A673 (cell line): ENCODE data around the gene GRIN3B. TPM values are rescaled to one million over a fixed set of nuclear protein-coding genes. Genes with fewer than 3 reads are reported as not detected.
A peak's percentile ranks its signal among the peaks of the same experiment; 100 is the strongest.

Experiments used
- BruUV-seq: library from RNA; stranded (reverse); fragments of 400-500 nt; replicated peaks from 2 replicates; lab custom pipeline; 2021; lab: Mats Ljungman, UMichigan
- CTCF ChIA-PET: fragments of 300-600 bp; sonication (Branson Sonifier 250); formaldehyde crosslinking; loops from one replicate; lab custom pipeline; 2022; ENCODE audit warnings: antibody characterized with exemption; lab: Charles Lee
- POLR2A ChIA-PET: fragments of 300-600 bp; sonication (Branson Sonifier 250); formaldehyde crosslinking; loops from one replicate; lab custom pipeline; 2022; ENCODE audit warnings: antibody characterized with exemption; ENCODE audit not compliant: low non-redundant PET; lab: Charles Lee
- DNase-seq: peaks from one replicate; pipeline ENCODE4 v3.0.0-alpha.2; 2015; ENCODE audit warnings: low spot score
- H3K27ac ChIP-seq: fragments of 200-600 bp; sonication (generic); 2 replicates; pipeline ENCODE4 v1.5.1; 2016; ENCODE audit warnings: mixed run types, low read depth, mild to moderate bottlenecking, mixed read lengths, antibody characterized with exemption, low read length; ENCODE audit not compliant: poor library complexity, severe bottlenecking
- H3K27me3 ChIP-seq: fragments of 200-600 bp; sonication (generic); replicated peaks from 2 replicates; pipeline ENCODE4 v1.6.1; 2017; ENCODE audit warnings: mixed run types, low read depth, mild to moderate bottlenecking, mixed read lengths, antibody characterized with exemption, low read length; ENCODE audit not compliant: insufficient read depth, poor library complexity
- H3K36me3 ChIP-seq: fragments of 200-600 bp; sonication (generic); 2 replicates; pipeline ENCODE4 v1.6.1; 2016; ENCODE audit warnings: mixed run types, mild to moderate bottlenecking, mixed read lengths, antibody characterized with exemption, low read length; ENCODE audit not compliant: insufficient read depth, poor library complexity, severe bottlenecking
- H3K4me1 ChIP-seq: fragments of 200-600 bp; sonication (generic); 2 replicates; pipeline ENCODE4 v1.6.1; 2017; ENCODE audit warnings: mixed run types, mild to moderate bottlenecking, mixed read lengths, antibody characterized with exemption, low read length; ENCODE audit not compliant: insufficient read depth, poor library complexity, severe bottlenecking
- H3K4me3 ChIP-seq: fragments of 200-600 bp; sonication (generic); 2 replicates; pipeline ENCODE4 v1.5.1; 2016; ENCODE audit warnings: low read depth, mixed run types, mild to moderate bottlenecking, mixed read lengths, low read length; ENCODE audit not compliant: poor library complexity, severe bottlenecking
- H3K9me3 ChIP-seq: fragments of 200-600 bp; sonication (generic); 2 replicates; pipeline ENCODE4 v1.6.1; 2016; ENCODE audit warnings: mixed run types, low read depth, mild to moderate bottlenecking, mixed read lengths, antibody characterized with exemption, low read length; ENCODE audit not compliant: poor library complexity, severe bottlenecking
- EZH2 ChIP-seq: fragments of 200-600 bp; sonication (generic); IDR thresholded peaks from 2 replicates; pipeline ENCODE4 v1.6.1; 2017; ENCODE audit warnings: borderline replicate concordance, low read depth, mild to moderate bottlenecking, mixed read lengths, antibody characterized with exemption, low read length; ENCODE audit not compliant: poor library complexity, severe bottlenecking
- intact Hi-C: fragments of 100-400 bp; cut with micrococcal nuclease; formaldehyde crosslinking; loops from one replicate; pipeline ENCODE4 v1.10.0; 2022; ENCODE audit not compliant: unreplicated experiment
- total RNA-seq: library from RNA; stranded (reverse); gene quantifications from 2 replicates; pipeline ENCODE4 v1.2.3, GENCODE V29; 2021
- TF ChIP-seq, protein P1 (sequence below): fragments of 300-800, 200-600 bp; sonication (generic); conservative IDR thresholded peaks from 2 replicates; pipeline ENCODE4 v1.5.1; 2017; ENCODE audit warnings: low read depth, mild to moderate bottlenecking, antibody characterized with exemption, low read length, moderate library complexity, mixed read lengths

The GRIN3B gene
- total RNA-seq, 1 experiment from 2014 or later = not detected

DNA sequence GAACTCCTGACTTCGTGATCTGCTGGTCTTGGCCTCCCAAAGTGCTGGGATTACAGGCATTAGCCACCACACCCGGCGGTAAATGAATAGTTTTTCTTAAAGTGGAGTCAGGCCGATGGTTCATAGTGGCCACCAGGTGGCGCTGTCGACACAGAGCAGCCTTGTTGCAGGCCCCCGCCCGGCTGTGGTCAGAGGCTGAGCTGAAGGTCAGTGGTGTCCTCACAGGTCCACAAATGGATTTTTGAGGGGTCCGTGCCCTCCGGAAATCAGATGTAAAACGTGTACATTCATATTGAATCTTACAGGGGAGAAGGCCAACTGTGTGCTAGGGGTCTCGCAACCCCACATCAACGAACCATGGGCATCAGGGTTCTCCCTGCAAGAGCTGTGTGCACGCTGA lies 29.5 kb upstream of the GRIN3B start:
- no peaks in the 10 kb centered on the region for H3K4me1 ChIP-seq
- no TSS peak for BruUV-seq
- no peak overlapping the region for H3K27ac ChIP-seq
- POLR2A ChIA-PET = no interaction called here
- peaks cover 8% of the 10 kb centered on the region for H3K9me3 ChIP-seq
- H3K27me3 ChIP-seq = no peaks in the 10 kb centered on the region
- TF ChIP-seq, protein P1, sequence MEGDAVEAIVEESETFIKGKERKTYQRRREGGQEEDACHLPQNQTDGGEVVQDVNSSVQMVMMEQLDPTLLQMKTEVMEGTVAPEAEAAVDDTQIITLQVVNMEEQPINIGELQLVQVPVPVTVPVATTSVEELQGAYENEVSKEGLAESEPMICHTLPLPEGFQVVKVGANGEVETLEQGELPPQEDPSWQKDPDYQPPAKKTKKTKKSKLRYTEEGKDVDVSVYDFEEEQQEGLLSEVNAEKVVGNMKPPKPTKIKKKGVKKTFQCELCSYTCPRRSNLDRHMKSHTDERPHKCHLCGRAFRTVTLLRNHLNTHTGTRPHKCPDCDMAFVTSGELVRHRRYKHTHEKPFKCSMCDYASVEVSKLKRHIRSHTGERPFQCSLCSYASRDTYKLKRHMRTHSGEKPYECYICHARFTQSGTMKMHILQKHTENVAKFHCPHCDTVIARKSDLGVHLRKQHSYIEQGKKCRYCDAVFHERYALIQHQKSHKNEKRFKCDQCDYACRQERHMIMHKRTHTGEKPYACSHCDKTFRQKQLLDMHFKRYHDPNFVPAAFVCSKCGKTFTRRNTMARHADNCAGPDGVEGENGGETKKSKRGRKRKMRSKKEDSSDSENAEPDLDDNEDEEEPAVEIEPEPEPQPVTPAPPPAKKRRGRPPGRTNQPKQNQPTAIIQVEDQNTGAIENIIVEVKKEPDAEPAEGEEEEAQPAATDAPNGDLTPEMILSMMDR = peak; percentile 65
- no peak for TF ChIP-seq EZH2
- H3K36me3 ChIP-seq = peaks cover 30% of the 10 kb centered on the region
- CTCF ChIA-PET = no interaction called here
- no peak for DNase-seq
- H3K4me3 ChIP-seq = no peak overlapping the region
- intact Hi-C loops = no loop called here

DNA sequence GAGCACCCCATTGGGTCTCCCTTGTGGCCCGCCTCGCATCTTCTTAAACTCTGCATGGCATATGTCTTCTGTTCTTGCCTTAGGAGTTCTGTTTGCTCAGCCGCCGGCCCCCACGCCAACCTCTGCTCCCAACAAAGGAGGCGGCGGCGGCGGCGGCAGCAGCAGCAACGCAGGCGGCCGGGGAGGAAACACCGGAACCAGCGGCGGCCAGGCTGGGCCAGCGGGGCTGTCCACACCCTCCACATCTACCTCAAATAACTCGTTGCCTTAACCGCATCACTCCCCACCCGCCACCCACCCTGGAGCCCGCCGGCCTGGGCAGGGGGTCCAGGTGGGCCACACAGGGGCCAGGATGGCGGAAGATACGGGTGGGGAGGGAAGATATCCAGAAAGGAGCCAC lies 28.4 kb upstream of the GRIN3B start:
- intact Hi-C loops = no loop called here
- Histone ChIP-seq H3K27ac (no peak overlapping the region), H3K4me1 (no peaks in the 10 kb centered on the region), H3K27me3 (no peaks in the 10 kb centered on the region), H3K4me3 (no peak overlapping the region), H3K9me3 (peaks cover 8% of the 10 kb centered on the region), H3K36me3 (peaks cover 30% of the 10 kb centered on the region)
- no TSS peak for BruUV-seq
- POLR2A ChIA-PET = no interaction called here
- CTCF ChIA-PET = no interaction called here
- TF ChIP-seq, protein P1 = no peak
- TF ChIP-seq EZH2 = no peak
- DNase-seq = no peak

DNA sequence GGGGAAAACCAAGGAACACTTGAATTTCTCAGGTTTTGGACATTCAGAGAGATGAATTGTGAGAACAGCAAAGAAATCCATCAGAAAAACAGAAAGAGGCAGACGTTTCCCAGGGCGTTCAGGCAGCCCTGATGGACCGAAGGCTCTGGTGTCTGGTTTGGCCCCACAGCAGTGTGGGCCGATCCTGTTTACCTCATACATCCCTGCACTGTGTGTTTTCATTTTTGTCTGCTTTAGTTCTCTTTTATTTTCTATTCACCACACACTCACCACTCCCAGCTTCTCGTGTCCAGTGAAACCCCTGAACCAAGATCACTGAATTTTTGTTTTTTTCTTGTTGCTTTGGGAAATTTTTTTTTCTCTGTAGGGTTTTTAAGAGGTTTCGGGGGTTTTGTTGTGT lies 27.9 kb upstream of the GRIN3B start:
- Histone ChIP-seq H3K4me3 (no peak overlapping the region), H3K9me3 (peaks cover 8% of the 10 kb centered on the region), H3K4me1 (no peaks in the 10 kb centered on the region), H3K27me3 (no peaks in the 10 kb centered on the region), H3K36me3 (peaks cover 29% of the 10 kb centered on the region), H3K27ac (no peak overlapping the region)
- TF ChIP-seq, protein P1 = no peak
- TF ChIP-seq EZH2 = no peak
- no peak for DNase-seq
- intact Hi-C loops = no loop called here
- ChIA-PET CTCF (no interaction called here), POLR2A (no interaction called here)
- BruUV-seq = no TSS peak
